Body of pancreas (tissue), 4 donors: ENCODE measurements around the gene TMEM107. TPM values are rescaled to one million over a fixed set of nuclear protein-coding genes. Genes with fewer than 3 reads are reported as not detected.

ENCODE experiments used
- ATAC-seq: fragments of 150-250 bp; one replicate; pipeline ENCODE4 v1.9.1; 2016
- DNase-seq, 4 donors: peaks; one replicate each; pipeline ENCODE4 v3.0.0-alpha.2; 2019
- H3K27ac ChIP-seq, 4 donors: fragments of 200-600 bp; sonication (generic); 1 replicate in 3 of 4; 2 replicates in 1 of 4; pipeline versions ENCODE4 v1.5.1 to v1.6.1; 2016 to 2019; ENCODE audit warnings: mild to moderate bottlenecking in 1 of 4, mixed read lengths in 1 of 4, moderate library complexity in 1 of 4
- H3K27me3 ChIP-seq, 2 donors: fragments of 200-600 bp; sonication (generic); one replicate each; pipeline ENCODE4 v1.6.0; 2016; ENCODE audit warnings: mild to moderate bottlenecking in 1 of 2
- H3K36me3 ChIP-seq, 2 donors: fragments of 200-600 bp; sonication (generic); replicated peaks in 1 of 2; 2 replicates each; pipeline ENCODE4 v1.5.1; 2016; ENCODE audit warnings: low read depth in 2 of 2; ENCODE audit not compliant: insufficient read depth in 1 of 2
- H3K4me1 ChIP-seq: fragments of 200-600 bp; sonication (generic); one replicate; pipeline ENCODE4 v1.6.0; 2016
- H3K4me3 ChIP-seq, 2 donors: fragments of 200-600 bp; sonication (generic); 1 replicate in 1 of 2; 2 replicates in 1 of 2; pipeline ENCODE4 v1.5.1; 2016 to 2019
- H3K9me3 ChIP-seq, 3 donors: fragments of 200-600 bp; sonication (generic); 1 replicate in 2 of 3; 2 replicates in 1 of 3; pipeline ENCODE4 v1.5.1; 2016
- POLR2A ChIP-seq, 3 donors: fragments of 450-650 bp; IDR thresholded peaks; one replicate each; pipeline ENCODE4 v1.6.1; 2016; ENCODE audit warnings: antibody characterized with exemption in 3 of 3, mild to moderate bottlenecking in 2 of 3
- WGBS, 2 donors: methylation state at CpG; one replicate each; pipeline ENCODE4 v1.1.5; 2017; 5-methylcytosine and 5-hydroxymethylcytosine counted together
- intact Hi-C: fragments of 100-400 bp; cut with DNase I; formaldehyde crosslinking; loops from one replicate; pipeline ENCODE4 v1.15.1; 2023
- total RNA-seq, 2 donors: library from RNA; depleted of rRNA; stranded (reverse); fragments of >200 nt; gene quantifications; one replicate each; pipeline ENCODE4 v1.1.0, GENCODE V29; 2016
- TF ChIP-seq, protein P1 (sequence below), 7 experiments: fragments of 450-650 bp in 4 of 7; fragments of 200-600 bp in 3 of 7; sonication (generic) in 3 of 7; IDR thresholded peaks; one replicate each; pipeline ENCODE4 v1.5.1; 2016 to 2019; ENCODE audit warnings: antibody characterized with exemption in 7 of 7

The TMEM107 gene
- total RNA-seq, 2 donors from 2014 or later, result 7.6 to 12.7 TPM

DNA sequence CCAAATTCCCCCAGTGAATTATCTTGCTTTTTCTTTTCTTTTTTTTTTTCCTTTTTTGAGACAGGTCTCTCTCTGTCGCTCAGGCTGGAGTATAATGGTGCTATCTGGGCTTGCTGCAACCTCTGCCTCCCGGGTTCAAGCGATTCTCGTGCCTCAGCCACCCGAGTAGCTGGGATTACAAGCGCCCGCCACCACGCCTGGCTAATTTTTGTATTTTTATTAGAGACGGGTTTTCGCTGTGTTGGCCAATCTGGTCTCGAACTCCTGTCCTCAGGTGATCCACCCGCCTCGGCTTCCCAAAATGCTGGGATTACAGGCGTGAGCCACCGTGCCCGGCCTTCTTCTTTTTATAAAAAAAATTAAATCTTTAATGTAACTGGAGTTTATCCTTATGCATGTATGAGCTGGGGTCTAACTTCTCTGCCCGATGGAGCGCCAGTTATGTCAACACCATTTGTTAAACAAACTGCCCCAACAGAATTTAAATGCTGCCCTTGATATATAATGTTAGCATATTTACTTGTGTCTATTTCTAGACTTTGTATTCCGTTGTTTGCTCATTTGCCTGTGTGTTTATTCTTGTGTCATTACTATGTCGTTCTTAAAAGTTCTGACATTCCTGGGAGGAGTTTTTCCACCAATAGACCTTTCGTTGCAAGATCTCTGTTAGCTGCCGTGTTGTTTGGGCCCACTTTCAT is 34.7 kb upstream of the TMEM107 start:
- no peaks in the 10 kb centered on the region for H3K27me3 ChIP-seq
- intact Hi-C loops, result no loop called here
- H3K4me3 ChIP-seq, result peak overlapping the region in 1 of 2 donors; percentile 48
- no peaks in the 10 kb centered on the region for H3K36me3 ChIP-seq
- WGBS, 2 donors, result 9 to 12% methylated on average over 22 of the region's 22 CpGs
- ATAC-seq, result peak; percentile 36
- H3K4me1 ChIP-seq, result peaks cover 17% of the 10 kb centered on the region
- DNase-seq, result no peak
- no peak for TF ChIP-seq POLR2A (IDR thresholded peaks at IDR 0.05)
- TF ChIP-seq, protein P1, sequence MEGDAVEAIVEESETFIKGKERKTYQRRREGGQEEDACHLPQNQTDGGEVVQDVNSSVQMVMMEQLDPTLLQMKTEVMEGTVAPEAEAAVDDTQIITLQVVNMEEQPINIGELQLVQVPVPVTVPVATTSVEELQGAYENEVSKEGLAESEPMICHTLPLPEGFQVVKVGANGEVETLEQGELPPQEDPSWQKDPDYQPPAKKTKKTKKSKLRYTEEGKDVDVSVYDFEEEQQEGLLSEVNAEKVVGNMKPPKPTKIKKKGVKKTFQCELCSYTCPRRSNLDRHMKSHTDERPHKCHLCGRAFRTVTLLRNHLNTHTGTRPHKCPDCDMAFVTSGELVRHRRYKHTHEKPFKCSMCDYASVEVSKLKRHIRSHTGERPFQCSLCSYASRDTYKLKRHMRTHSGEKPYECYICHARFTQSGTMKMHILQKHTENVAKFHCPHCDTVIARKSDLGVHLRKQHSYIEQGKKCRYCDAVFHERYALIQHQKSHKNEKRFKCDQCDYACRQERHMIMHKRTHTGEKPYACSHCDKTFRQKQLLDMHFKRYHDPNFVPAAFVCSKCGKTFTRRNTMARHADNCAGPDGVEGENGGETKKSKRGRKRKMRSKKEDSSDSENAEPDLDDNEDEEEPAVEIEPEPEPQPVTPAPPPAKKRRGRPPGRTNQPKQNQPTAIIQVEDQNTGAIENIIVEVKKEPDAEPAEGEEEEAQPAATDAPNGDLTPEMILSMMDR (IDR thresholded peaks at IDR 0.05), result no peak
- H3K9me3 ChIP-seq, result no peaks in the 10 kb centered on the region
- peak overlapping the region in 3 of 4 donors; percentile 74 to 86 (median 79) for H3K27ac ChIP-seq

DNA sequence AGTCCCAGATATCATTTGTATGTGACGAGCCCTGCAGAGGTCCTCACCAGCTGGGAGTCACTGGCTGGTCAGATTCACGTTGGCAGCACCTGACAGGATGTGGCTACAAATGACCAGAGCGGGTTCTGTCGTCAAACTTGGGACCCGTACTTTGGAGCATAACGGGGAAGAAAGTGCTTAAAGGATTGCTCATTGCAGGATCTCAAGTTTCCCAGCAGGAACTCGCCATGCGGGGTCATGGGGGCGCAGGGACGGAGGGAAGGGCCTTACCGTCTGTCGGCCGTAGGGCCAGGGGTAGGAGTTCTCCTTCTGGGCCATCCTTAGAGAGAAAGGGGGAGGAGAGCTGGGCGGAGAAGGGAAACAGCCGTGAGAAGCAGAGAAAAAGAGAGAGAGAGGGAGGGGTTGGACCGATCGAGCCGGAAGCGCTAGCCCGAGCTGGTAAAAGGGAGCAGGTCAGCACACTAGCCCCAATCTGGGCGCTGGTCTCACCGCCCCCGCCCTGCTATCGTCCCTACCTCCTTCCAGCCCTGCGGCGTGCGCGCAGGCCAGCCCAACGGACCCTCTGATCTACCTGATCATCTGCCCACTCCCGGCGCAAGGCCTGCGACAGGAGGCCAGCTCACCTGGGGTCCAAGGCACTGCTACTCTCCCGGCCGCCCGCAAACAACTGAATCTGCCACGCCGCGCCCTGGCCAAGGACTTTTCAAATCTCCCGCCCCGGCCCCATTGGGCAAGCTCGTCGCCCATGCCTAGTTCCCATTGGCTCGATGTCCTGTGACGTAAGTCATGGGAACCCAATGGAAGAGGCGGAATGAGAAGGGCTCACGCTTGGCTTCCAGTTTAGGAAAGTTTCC is 34.0 kb upstream of the TMEM107 start, which contains the start of gene AURKB:
AURKB (minus strand) TSS at position 669 of the 854 bp plus-strand sequence; CDS start at position 318, 351 bp downstream.
- ATAC-seq, result peak; percentile 100
- intact Hi-C loops, result no loop called here
- peak within 1 kb of the TSS in 3 of 4 donors; percentile 74 to 86 (median 79) for H3K27ac ChIP-seq

DNA sequence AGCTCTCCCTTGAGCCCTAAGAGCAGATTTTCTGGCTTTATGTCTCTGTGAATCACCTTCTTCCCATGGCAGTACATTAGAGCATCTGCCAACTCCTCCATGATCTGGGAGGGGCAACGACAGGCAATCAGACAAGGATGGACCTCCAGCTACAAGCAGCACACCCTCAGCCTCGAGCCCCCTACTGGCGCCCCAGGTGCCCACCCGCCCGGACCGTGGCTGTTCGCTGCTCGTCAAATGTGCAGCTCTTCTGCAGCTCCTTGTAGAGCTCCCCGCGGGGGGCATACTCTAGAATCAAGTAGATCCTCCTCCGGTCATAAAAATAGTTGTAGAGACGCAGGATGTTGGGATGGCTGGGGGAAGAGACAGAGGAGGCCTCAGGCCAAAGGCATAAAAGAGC is 30.4 kb upstream of the TMEM107 start:
- ATAC-seq (no peak), DNase-seq (no peak)
- no peak overlapping the region for H3K27ac ChIP-seq
- H3K4me1 ChIP-seq, result peaks cover 17% of the 10 kb centered on the region
- H3K4me3 ChIP-seq, result no peak overlapping the region
- intact Hi-C loops, result no loop called here
- no peaks in the 10 kb centered on the region for H3K27me3 ChIP-seq
- TF ChIP-seq, protein P1 (IDR thresholded peaks at IDR 0.05), result no peak
- TF ChIP-seq POLR2A (IDR thresholded peaks at IDR 0.05), result no peak
- no peaks in the 10 kb centered on the region for H3K36me3 ChIP-seq
- H3K9me3 ChIP-seq, result no peaks in the 10 kb centered on the region
- 91 to 93% methylated on average over 11 to 12 of the region's 12 CpGs for WGBS, 2 donors

More for the DNA sequence above, 34.0 kb upstream of the TMEM107 start, which contains the start of gene AURKB:
- peak within 1 kb of the TSS in 1 of 2 donors; percentile 48 for H3K4me3 ChIP-seq
- peaks cover 17% of the 10 kb centered on the region for H3K4me1 ChIP-seq
- DNase-seq, result peak; percentile 94 to 97 (median 96)
- TF ChIP-seq, protein P1 (IDR thresholded peaks at IDR 0.05), result no peak
- peak in 1 of 3 donors; percentile 13 for TF ChIP-seq POLR2A (IDR thresholded peaks at IDR 0.05)
- 6 to 13% methylated on average over 43 to 46 of the region's 46 CpGs for WGBS, 2 donors
- no peaks in the 10 kb centered on the region for H3K27me3 ChIP-seq
- no peaks in the 10 kb centered on the region for H3K9me3 ChIP-seq
- H3K36me3 ChIP-seq, result no peaks in the 10 kb centered on the region

DNA sequence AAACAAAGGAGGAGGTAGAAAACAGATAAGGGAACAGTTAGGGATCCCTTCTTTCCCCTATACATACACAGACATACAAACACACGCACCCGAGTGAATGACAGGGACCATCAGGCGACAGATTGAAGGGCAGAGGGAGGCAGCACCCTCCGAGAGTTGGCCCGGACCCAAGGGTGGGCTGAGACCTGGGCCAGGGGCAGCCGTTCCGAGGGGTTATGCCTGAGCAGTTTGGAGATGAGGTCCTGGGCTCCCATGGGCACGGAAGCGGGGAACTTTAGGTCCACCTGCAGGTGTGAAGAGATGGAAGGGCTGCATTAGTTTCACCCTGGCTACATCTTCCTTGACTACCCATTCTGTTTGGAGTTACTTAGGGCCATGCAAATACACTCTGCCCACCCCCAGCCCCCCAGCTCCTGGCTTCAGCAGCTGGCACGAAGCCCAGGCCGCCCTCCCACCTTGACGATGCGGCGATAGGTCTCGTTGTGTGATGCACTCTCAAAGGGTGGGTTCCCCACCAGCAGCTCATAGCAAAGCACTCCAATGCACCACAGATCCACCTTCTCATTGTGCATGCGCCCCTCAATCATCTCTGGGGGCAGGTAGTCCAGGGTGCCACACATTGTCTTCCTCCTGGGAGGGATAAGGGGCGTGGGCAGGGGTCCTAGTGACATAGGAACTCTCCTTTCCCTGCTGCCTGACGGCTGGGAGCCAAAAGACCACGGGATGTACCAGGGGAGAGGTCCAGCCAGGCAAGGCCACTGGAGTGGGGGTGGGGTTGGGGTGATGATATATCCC is 28.8 kb upstream of the TMEM107 start:
- TF ChIP-seq, protein P1 (IDR thresholded peaks at IDR 0.05), result no peak
- no peak for TF ChIP-seq POLR2A (IDR thresholded peaks at IDR 0.05)
- DNase-seq (no peak), ATAC-seq (no peak)
- no peak overlapping the region for H3K4me3 ChIP-seq
- WGBS, 2 donors, result 82 to 84% methylated on average over 15 to 18 of the region's 19 CpGs
- H3K27ac ChIP-seq, result no peak overlapping the region
- H3K4me1 ChIP-seq, result peaks cover 3% of the 10 kb centered on the region
- H3K27me3 ChIP-seq, result no peaks in the 10 kb centered on the region
- H3K36me3 ChIP-seq, result no peaks in the 10 kb centered on the region
- intact Hi-C loops, result no loop called here
- H3K9me3 ChIP-seq, result no peaks in the 10 kb centered on the region
